Mammary epithelial cell (primary cell): ENCODE data around the gene OSBPL2.

Experiments used
- EZH2 ChIP-seq: IDR thresholded peaks from 2 replicates; pipeline ENCODE4 v1.6.1; 2012; ENCODE audit warnings: low read length, inconsistent platforms, borderline replicate concordance
- TF ChIP-seq, protein P1 (sequence below), 2 donors: IDR thresholded peaks in 1 of 2; conservative IDR thresholded peaks in 1 of 2; 2 replicates each; pipeline ENCODE4 v1.5.1; 2011 to 2012; ENCODE audit warnings: inconsistent platforms in 2 of 2, low read length in 2 of 2, mild to moderate bottlenecking in 2 of 2, control low read depth in 1 of 2, low read depth in 1 of 2; ENCODE audit not compliant: insufficient read depth in 1 of 2; ENCODE audit errors: extremely low read depth in 1 of 2

DNA sequence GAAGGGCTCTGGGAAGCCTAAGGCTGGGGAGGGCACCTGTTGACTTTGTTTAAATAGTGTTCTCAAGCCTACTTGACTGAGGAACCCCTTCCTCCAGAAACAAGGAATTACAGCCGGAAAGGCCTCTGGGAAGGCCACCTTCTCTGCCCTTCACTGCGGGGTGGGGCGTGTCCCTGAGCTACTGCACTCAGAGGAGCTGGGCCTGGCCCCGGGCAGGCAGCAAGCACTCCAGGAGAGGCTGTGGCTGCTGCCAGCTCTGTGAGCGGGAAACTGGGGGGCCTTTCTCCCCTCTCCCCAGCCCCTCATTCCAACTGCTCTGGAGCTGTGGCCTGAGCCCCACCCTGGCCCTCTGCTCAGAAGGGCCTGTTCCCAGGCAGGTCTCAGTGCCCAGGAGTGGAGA, 4.0 kb upstream of the OSBPL2 start:
- TF ChIP-seq, protein P1, sequence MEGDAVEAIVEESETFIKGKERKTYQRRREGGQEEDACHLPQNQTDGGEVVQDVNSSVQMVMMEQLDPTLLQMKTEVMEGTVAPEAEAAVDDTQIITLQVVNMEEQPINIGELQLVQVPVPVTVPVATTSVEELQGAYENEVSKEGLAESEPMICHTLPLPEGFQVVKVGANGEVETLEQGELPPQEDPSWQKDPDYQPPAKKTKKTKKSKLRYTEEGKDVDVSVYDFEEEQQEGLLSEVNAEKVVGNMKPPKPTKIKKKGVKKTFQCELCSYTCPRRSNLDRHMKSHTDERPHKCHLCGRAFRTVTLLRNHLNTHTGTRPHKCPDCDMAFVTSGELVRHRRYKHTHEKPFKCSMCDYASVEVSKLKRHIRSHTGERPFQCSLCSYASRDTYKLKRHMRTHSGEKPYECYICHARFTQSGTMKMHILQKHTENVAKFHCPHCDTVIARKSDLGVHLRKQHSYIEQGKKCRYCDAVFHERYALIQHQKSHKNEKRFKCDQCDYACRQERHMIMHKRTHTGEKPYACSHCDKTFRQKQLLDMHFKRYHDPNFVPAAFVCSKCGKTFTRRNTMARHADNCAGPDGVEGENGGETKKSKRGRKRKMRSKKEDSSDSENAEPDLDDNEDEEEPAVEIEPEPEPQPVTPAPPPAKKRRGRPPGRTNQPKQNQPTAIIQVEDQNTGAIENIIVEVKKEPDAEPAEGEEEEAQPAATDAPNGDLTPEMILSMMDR (conservative IDR thresholded peaks at IDR 0.05 in 1 of 2, IDR thresholded peaks at IDR 0.05 in 1 of 2; ENCODE audit: extremely low read depth in 1 of 2, insufficient read depth in 1 of 2, low read depth in 1 of 2, low read length in 2 of 2) = no peak
- TF ChIP-seq EZH2 = no peak
